ENCODE data around the gene TRIM46. TPM values are rescaled to one million over a fixed set of nuclear protein-coding genes. Genes with fewer than 3 reads are reported as not detected.

TRIM46 gene
- total RNA-seq, 1 donor = 6.5 TPM

DNA sequence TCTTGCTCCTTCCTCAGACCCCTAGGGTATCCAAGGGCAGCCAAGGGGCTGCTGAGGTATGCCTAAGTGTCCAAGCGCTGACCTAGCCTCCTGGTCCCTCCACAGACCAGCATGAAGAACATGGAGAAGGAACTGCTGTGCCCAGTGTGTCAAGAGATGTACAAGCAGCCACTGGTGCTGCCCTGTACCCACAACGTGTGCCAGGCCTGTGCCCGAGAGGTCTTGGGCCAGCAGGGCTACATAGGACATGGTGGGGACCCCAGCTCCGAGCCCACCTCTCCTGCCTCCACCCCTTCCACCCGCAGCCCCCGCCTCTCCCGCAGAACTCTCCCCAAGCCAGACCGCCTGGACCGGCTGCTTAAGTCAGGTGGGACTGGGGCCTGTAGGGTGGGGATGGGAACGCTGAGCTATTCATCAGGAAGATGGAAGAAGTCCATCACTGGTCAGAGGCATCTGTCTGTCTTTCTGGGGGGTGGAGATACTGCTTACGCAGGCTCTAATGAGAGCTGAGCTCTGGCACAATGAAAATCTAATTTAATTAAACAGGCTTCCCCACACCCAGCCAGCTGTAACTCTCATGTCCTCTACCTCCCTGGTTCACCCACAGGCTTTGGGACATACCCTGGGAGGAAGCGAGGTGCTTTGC is 1.8 kb downstream of the TRIM46 start:
- TF ChIP-seq, protein P1, sequence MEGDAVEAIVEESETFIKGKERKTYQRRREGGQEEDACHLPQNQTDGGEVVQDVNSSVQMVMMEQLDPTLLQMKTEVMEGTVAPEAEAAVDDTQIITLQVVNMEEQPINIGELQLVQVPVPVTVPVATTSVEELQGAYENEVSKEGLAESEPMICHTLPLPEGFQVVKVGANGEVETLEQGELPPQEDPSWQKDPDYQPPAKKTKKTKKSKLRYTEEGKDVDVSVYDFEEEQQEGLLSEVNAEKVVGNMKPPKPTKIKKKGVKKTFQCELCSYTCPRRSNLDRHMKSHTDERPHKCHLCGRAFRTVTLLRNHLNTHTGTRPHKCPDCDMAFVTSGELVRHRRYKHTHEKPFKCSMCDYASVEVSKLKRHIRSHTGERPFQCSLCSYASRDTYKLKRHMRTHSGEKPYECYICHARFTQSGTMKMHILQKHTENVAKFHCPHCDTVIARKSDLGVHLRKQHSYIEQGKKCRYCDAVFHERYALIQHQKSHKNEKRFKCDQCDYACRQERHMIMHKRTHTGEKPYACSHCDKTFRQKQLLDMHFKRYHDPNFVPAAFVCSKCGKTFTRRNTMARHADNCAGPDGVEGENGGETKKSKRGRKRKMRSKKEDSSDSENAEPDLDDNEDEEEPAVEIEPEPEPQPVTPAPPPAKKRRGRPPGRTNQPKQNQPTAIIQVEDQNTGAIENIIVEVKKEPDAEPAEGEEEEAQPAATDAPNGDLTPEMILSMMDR (IDR thresholded peaks at IDR 0.05; ENCODE audit: insufficient read depth, low read depth, low read length) = no peak
- H3K4me3 ChIP-seq (ENCODE audit: low read depth, low read length) = no peak overlapping the region
- DNase-seq (ENCODE audit: low read depth) = no peak

DNA sequence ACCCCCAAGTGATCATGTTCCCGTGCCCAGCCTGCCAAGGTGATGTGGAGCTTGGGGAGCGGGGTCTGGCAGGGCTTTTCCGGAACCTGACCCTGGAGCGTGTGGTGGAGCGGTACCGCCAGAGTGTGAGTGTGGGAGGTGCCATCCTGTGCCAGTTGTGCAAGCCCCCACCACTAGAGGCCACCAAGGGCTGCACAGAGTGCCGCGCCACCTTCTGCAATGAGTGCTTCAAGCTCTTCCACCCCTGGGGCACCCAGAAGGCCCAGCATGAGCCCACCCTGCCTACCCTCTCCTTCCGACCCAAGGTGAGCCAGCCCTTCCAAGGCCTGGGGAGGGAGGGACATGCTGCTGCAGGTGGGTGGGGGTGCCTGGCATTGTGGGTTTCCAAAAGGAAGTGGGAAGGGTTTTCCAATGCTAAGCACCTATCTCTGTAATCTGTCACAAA is 2.3 kb downstream of the TRIM46 start:
- H3K4me3 ChIP-seq (ENCODE audit: low read depth, low read length) = no peak overlapping the region
- no peak for DNase-seq (ENCODE audit: low read depth)
- TF ChIP-seq, protein P1 (IDR thresholded peaks at IDR 0.05; ENCODE audit: insufficient read depth, low read depth, low read length) = no peak

DNA sequence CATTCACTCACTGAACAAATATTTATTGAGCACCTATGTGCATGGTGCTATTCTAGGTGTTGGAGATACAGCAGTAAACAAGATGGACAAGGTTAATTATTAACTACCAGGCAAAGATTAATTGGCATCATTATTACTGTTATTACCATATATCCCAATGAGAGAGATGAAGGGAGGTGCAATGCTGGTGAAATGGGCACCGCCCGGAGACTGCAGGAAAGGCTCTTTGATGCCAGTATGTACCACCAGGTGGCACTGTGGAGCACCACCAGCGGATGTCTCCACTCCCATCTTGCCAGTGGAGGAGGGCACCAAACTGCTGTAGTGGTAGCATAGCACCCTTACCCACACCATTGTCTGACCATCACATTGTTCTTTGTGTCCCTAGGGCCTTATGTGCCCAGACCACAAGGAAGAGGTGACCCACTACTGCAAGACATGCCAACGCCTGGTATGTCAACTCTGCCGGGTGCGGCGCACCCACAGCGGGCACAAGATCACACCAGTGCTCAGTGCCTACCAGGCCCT is 3.0 kb downstream of the TRIM46 start:
- no peak overlapping the region for H3K4me3 ChIP-seq (ENCODE audit: low read depth, low read length)
- TF ChIP-seq, protein P1 (IDR thresholded peaks at IDR 0.05; ENCODE audit: insufficient read depth, low read depth, low read length) = peak; percentile 89
- DNase-seq (ENCODE audit: low read depth) = peak; percentile 65

DNA sequence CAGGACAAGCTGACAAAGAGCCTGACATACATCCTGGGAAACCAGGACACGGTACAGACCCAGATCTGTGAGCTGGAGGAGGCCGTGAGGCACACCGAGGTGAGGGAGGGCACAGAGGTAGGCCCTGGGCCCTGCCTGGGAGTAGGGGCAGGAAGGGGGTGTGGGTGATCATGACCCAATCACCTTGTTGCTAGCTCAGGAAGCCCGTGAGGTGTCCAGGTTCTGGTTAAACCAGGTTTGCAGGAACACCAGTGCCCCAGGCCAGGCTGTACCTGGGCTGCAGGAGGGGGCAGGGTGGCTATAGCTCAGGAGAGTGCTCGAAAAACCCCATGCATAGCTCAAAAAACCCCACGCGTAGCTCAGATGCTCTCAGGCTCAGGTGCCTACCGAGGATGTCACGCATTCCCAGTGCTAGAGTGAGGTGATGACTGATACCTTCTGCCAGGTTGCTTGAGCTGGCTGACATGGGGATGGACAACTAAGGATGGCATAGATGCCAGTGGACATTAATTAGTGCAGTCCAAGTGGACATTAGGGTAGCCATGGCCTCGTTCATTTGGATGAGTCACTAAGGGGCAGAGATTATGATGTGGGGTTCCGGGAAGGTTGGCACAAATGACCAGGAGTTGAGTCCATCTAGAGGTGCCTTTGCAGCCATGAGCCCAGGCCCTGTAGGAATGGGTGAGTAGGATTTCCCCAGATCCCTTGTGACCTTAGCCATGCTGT is 3.7 kb downstream of the TRIM46 start:
- TF ChIP-seq, protein P1 (IDR thresholded peaks at IDR 0.05; ENCODE audit: insufficient read depth, low read depth, low read length) = no peak
- H3K4me3 ChIP-seq (ENCODE audit: low read depth, low read length) = no peak overlapping the region
- no peak for DNase-seq (ENCODE audit: low read depth)

DNA sequence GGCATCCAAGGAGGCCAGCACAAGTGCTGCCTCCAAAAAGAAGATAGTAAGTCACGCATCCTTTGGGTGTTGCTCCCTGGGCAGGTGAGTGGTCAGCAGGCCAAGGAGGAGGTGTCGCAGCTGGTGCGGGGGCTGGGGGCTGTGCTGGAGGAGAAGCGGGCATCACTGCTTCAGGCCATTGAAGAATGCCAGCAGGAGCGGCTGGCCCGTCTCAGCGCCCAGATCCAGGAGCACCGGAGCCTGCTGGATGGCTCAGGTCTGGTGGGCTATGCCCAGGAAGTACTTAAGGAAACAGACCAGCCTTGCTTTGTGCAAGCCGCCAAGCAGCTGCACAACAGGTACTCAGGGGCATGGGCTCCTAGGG is 4.3 kb downstream of the TRIM46 start:
- H3K4me3 ChIP-seq (ENCODE audit: low read depth, low read length) = no peak overlapping the region
- TF ChIP-seq, protein P1 (IDR thresholded peaks at IDR 0.05; ENCODE audit: insufficient read depth, low read depth, low read length) = no peak
- DNase-seq (ENCODE audit: low read depth) = no peak

DNA sequence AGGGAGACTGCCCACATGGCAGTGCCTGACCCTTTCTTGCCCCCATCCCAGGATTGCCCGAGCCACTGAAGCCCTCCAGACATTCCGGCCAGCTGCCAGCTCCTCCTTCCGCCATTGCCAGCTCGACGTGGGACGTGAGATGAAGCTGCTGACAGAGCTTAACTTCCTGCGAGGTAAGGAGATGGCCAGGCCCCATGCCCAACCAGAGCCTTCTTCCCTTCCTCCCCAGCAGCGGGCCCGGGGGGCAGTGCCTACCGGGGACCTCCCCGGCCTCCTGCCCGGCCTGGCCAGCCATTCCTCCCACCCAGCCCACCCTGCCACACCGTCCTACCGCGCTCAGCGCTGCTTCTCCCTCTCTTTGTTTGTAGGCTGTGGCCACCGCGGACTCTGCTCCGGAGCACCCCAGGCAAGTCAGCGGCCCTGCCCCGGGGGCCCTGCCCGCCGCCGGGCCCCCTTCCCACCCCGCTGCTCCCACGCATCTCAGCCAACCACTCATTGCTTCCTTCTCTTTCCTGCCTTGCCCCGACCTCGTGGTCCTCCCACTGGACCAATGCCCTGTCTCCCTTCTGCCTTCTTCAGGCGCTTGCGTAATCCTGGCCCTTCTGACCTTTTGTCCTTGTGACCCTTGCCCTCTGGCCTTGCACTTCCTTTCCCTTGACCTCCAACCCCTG is 4.9 kb downstream of the TRIM46 start:
- DNase-seq (ENCODE audit: low read depth) = no peak
- TF ChIP-seq, protein P1 (IDR thresholded peaks at IDR 0.05; ENCODE audit: insufficient read depth, low read depth, low read length) = no peak
- no peak overlapping the region for H3K4me3 ChIP-seq (ENCODE audit: low read depth, low read length)

Measured in fibroblast of villous mesenchyme (primary cell).